Measurements from ENCODE around the gene TFCP2L1.

Gene TFCP2L1

GRCh38 chr2:121245913-121246312, 39.1 kb downstream of the TFCP2L1 start:
- H3K4me3 ChIP-seq (ENCODE audit: low read depth, low read length) = no peak overlapping the region
- ChIA-PET CTCF (no interaction called here), POLR2A (no interaction called here)
- TF ChIP-seq CTCF (IDR thresholded peaks at IDR 0.05; ENCODE audit: insufficient read depth, low read length, missing control alignments) = no peak
- DNase-seq (ENCODE audit: low read depth, low spot score) = no peak

- TF ChIP-seq CTCF (IDR thresholded peaks at IDR 0.05; ENCODE audit: insufficient read depth, low read length, missing control alignments) = no peak
- DNase-seq (ENCODE audit: low read depth, low spot score) = no peak
- H3K4me3 ChIP-seq (ENCODE audit: low read depth, low read length) = no peak overlapping the region
- CTCF ChIA-PET = no interaction called here
- POLR2A ChIA-PET = no interaction called here
These were observed 39.7 kb downstream of the TFCP2L1 start for GRCh38 chr2:121245120-121245820.

GRCh38 chr2:121244616-121245015, 40.4 kb downstream of the TFCP2L1 start:
- H3K4me3 ChIP-seq (ENCODE audit: low read depth, low read length) = no peak overlapping the region
- no peak for TF ChIP-seq CTCF (IDR thresholded peaks at IDR 0.05; ENCODE audit: insufficient read depth, low read length, missing control alignments)
- ChIA-PET CTCF (no interaction called here), POLR2A (no interaction called here)
- DNase-seq (ENCODE audit: low read depth, low spot score) = no peak

GRCh38 chr2:121243821-121244460, 41.1 kb downstream of the TFCP2L1 start:
- no peak for TF ChIP-seq CTCF (IDR thresholded peaks at IDR 0.05; ENCODE audit: insufficient read depth, low read length, missing control alignments)
- CTCF ChIA-PET = no interaction called here
- POLR2A ChIA-PET = no interaction called here
- no peak for DNase-seq (ENCODE audit: low read depth, low spot score)
- no peak overlapping the region for H3K4me3 ChIP-seq (ENCODE audit: low read depth, low read length)

GRCh38 chr2:121242976-121243375, 42.0 kb downstream of the TFCP2L1 start:
- no peak for TF ChIP-seq CTCF (IDR thresholded peaks at IDR 0.05; ENCODE audit: insufficient read depth, low read length, missing control alignments)
- DNase-seq (ENCODE audit: low read depth, low spot score) = no peak
- ChIA-PET POLR2A (no interaction called here), CTCF (no interaction called here)
- H3K4me3 ChIP-seq (ENCODE audit: low read depth, low read length) = no peak overlapping the region

- POLR2A ChIA-PET = no interaction called here
- CTCF ChIA-PET = no interaction called here
- TF ChIP-seq CTCF (IDR thresholded peaks at IDR 0.05; ENCODE audit: insufficient read depth, low read length, missing control alignments) = no peak
- no peak overlapping the region for H3K4me3 ChIP-seq (ENCODE audit: low read depth, low read length)
- no peak for DNase-seq (ENCODE audit: low read depth, low spot score)
These were observed 42.7 kb downstream of the TFCP2L1 start for GRCh38 chr2:121242175-121242875.

Measured in AG04449 (cell line).